Fibroblast of pulmonary artery (primary cell): ENCODE data around the gene SSTR4.

Experiments used
- DNase-seq: peaks from one replicate; pipeline ENCODE4 v3.0.0-alpha.2; 2010; ENCODE audit warnings: low read depth
- H3K4me3 ChIP-seq: replicated peaks from 2 replicates; pipeline ENCODE4 v1.5.1; 2011; ENCODE audit warnings: low read depth, mild to moderate bottlenecking, control low read depth, low read length, moderate library complexity
- CTCF ChIP-seq: IDR thresholded peaks from 2 replicates; pipeline ENCODE4 v1.5.1; 2011; ENCODE audit warnings: mild to moderate bottlenecking, control low read depth, low read length, inconsistent platforms; ENCODE audit errors: missing control alignments

SSTR4 gene

GRCh38 chr20:23052904-23053303 lies 17.8 kb downstream of the SSTR4 start:
- no peak for DNase-seq
- no peak for TF ChIP-seq CTCF
- no peak overlapping the region for H3K4me3 ChIP-seq

- peak; percentile 29 for TF ChIP-seq CTCF
- no peak for DNase-seq
- H3K4me3 ChIP-seq = no peak overlapping the region
These were observed 23.1 kb downstream of the SSTR4 start for GRCh38 chr20:23058240-23058639.

GRCh38 chr20:23059001-23059400 lies 23.9 kb downstream of the SSTR4 start:
- H3K4me3 ChIP-seq = no peak overlapping the region
- no peak for TF ChIP-seq CTCF

GRCh38 chr20:23059846-23060245 lies 24.7 kb downstream of the SSTR4 start:
- no peak for DNase-seq
- no peak overlapping the region for H3K4me3 ChIP-seq
- TF ChIP-seq CTCF = no peak

More at GRCh38 chr20:23059001-23059400, 23.9 kb downstream of the SSTR4 start:
- DNase-seq = no peak

- DNase-seq = no peak
These were observed 25.5 kb downstream of the SSTR4 start for GRCh38 chr20:23060629-23061028.

GRCh38 chr20:23061262-23061661 lies 26.1 kb downstream of the SSTR4 start:
- no peak for DNase-seq
- H3K4me3 ChIP-seq = no peak overlapping the region
- no peak for TF ChIP-seq CTCF

More at GRCh38 chr20:23060629-23061028, 25.5 kb downstream of the SSTR4 start:
- no peak overlapping the region for H3K4me3 ChIP-seq
- no peak for TF ChIP-seq CTCF

- peak; percentile 89 for DNase-seq
- H3K4me3 ChIP-seq = no peak overlapping the region
- TF ChIP-seq CTCF = peak; percentile 74
These were observed 26.8 kb downstream of the SSTR4 start for GRCh38 chr20:23061734-23062561.
